Fibroblast of upper back skin (primary cell): Measurements from ENCODE around the gene METAP1D.
"Not testable (repeated sequence)": the region's sequence is repeated elsewhere in the genome, so short reads cannot be mapped to it uniquely, and the experiment has no call there.

Experiments used
- DNase-seq: peaks from one replicate; pipeline ENCODE4 v3.0.0-alpha.2; 2013

Gene METAP1D

GRCh38 chr2:172105471-172106107 is 105.8 kb downstream of the METAP1D start:
- no peak for DNase-seq

GRCh38 chr2:172106108-172106961 is 106.6 kb downstream of the METAP1D start:
- DNase-seq, result peak; percentile 46

- DNase-seq, result no peak
Measured at GRCh38 chr2:172107690-172108586, 108.2 kb downstream of the METAP1D start.

DNA sequence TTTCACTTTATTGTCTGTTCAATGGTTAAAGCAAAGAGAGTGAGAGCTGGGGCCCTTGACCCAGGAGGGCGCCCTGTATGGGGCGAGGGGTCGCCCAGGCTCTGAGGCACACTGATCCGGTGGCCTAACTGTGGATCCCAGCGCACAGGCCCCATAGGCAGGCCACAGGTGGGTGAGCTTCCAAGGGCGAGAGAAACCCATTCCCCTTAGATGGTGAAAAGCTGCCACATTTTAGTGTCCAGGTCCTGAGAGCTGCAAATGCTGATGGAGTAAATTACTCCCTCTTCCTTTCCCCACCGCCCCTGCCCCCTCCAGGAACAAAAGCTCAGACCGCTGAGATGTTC is 108.8 kb downstream of the METAP1D start:
- DNase-seq, result no peak

- no peak for DNase-seq
Measured at GRCh38 chr2:172109256-172109987, 109.7 kb downstream of the METAP1D start.

- no peak for DNase-seq
Measured at GRCh38 chr2:172109988-172110811, 110.4 kb downstream of the METAP1D start.

DNA sequence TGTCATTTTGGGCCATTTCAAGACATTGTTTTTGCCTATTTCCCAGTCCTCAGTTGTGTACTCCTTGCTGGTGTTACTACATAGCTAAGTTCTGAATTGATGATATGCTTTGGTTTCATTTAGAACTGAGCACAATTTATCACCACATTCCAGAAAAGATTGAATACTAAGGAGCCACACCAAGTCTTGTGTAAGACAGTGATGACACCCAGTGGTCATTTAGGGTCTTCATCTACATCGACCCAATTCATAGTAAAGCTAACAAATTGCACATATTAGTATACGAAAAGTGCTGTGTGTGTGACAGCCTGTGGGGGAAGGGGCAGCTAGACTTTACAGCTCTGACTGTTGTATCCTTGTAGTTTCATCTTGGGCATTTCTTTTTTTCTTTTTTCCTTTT is 113.9 kb downstream of the METAP1D start:
- DNase-seq, result peak; percentile 71

GRCh38 chr2:172114176-172114575 is 114.4 kb downstream of the METAP1D start:
- not testable (repeated sequence) for DNase-seq

DNA sequence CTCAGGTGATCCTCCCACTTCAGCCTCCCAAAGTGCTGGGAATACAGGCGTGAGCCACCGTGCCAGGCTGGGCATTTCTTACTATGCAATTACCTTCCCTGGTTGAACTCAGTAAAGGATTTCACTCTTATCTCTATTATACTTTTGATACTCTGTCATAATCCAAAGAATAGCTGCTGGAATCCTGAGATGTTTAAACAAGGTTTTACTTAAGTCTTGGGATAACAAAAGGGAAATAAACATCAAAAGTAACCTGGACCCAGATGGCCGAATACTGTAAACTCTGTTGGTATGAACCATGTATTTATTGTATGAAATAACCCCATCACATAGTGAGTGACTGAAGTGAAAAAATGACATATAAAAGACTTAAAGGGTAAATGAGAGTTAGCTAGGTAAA is 114.8 kb downstream of the METAP1D start:
- DNase-seq, result no peak

- no peak for DNase-seq
Measured at GRCh38 chr2:172116107-172116506, 116.4 kb downstream of the METAP1D start.

DNA sequence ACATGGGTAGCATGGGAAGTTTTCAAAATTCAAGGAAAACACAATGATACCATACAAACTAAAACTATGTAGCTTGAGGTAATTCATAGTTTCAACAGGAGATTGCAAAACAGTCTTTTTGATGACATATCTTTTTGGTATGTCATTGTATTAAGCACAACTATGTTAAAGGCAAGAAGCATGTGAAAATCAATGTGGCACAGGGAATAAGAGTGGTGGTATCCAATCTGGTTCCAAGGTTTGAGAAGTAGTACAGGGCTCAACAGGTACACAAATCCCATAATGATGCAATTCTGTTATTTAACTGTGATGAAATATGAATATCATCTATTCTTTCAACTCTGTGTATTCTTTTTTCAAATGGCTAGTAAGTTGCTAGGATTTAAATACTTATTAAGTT is 119.3 kb downstream of the METAP1D start:
- DNase-seq, result peak; percentile 75

GRCh38 chr2:172120118-172120517 is 120.4 kb downstream of the METAP1D start:
- DNase-seq, result no peak

- no peak for DNase-seq
Measured at GRCh38 chr2:172128484-172128883, 128.7 kb downstream of the METAP1D start.

- DNase-seq, result no peak
Measured at GRCh38 chr2:172129404-172129803, 129.7 kb downstream of the METAP1D start.
